HEK293 (cell line): ENCODE data around the gene TSPEAR.

Experiments used
- CTCF ChIA-PET: fragments of 350-600 bp; formaldehyde crosslinking; extraction: SDS; loops from one replicate; lab custom pipeline; 2021; ENCODE audit warnings: antibody characterized with exemption; lab: Yijun Ruan, JAX
- POLR2A ChIA-PET: fragments of 300-600 bp; formaldehyde crosslinking; extraction: SDS; loops from one replicate; lab custom pipeline; 2020; ENCODE audit warnings: antibody characterized with exemption, inconsistent platforms; lab: Yijun Ruan, JAX
- H3K27ac ChIP-seq: fragments of 200-500 bp; sonication (Bioruptor generic); 2 replicates; pipeline ENCODE4 v1.5.1; 2014; ENCODE audit warnings: low read depth, low read length, control low read depth, inconsistent platforms; ENCODE audit errors: extremely low read depth
- H3K36me3 ChIP-seq, 2 experiments: fragments of 200-500 bp in 1 of 2; sonication (Bioruptor generic) in 1 of 2; 1 replicate in 1 of 2; 2 replicates in 1 of 2; pipeline ENCODE4 v1.5.1; 2014 to 2017; ENCODE audit warnings: inconsistent platforms in 2 of 2, low read length in 2 of 2; ENCODE audit not compliant: control insufficient read depth in 2 of 2, insufficient read depth in 1 of 2
- H3K4me1 ChIP-seq: fragments of 200-500 bp; sonication (Bioruptor generic); 2 replicates; pipeline ENCODE4 v1.5.1; 2014; ENCODE audit warnings: mild to moderate bottlenecking, low read length, inconsistent platforms; ENCODE audit not compliant: control insufficient read depth, insufficient read depth
- H3K4me3 ChIP-seq: 2 replicates; pipeline ENCODE4 v1.5.1; 2011; ENCODE audit warnings: low read depth, mild to moderate bottlenecking, control low read depth, low read length, moderate library complexity
- H3K9me3 ChIP-seq: fragments of 200-500 bp; sonication (Bioruptor generic); 2 replicates; pipeline ENCODE4 v1.5.1; 2014; ENCODE audit warnings: low read depth, low read length, inconsistent platforms; ENCODE audit not compliant: control insufficient read depth, insufficient read depth
- GFI1B ChIP-seq: fragments of 450-650 bp; formaldehyde crosslinking; IDR thresholded peaks from 2 replicates; pipeline ENCODE4 v1.5.1; 2016; ENCODE audit warnings: missing biosample characterization, missing genetic modification characterization
- MEIS1 ChIP-seq: sonication (generic); formaldehyde crosslinking; IDR thresholded peaks from 2 replicates; pipeline ENCODE4 v1.8.1; 2022; ENCODE audit warnings: missing genetic modification reagents, mild to moderate bottlenecking, borderline replicate concordance
- OSR2 ChIP-seq: fragments of 450-650 bp; formaldehyde crosslinking; IDR thresholded peaks from 2 replicates; pipeline ENCODE4 v1.5.1; 2016; ENCODE audit warnings: missing biosample characterization, missing genetic modification characterization
- OVOL3 ChIP-seq: fragments of 450-650 bp; formaldehyde crosslinking; IDR thresholded peaks from 2 replicates; pipeline ENCODE4 v1.5.1; 2016; ENCODE audit warnings: missing biosample characterization, missing genetic modification characterization
- SP3 ChIP-seq: fragments of 450-650 bp; formaldehyde crosslinking; IDR thresholded peaks from 2 replicates; pipeline ENCODE4 v1.5.1; 2016; ENCODE audit warnings: missing biosample characterization, missing genetic modification characterization
- YY2 ChIP-seq: fragments of 450-650 bp; formaldehyde crosslinking; IDR thresholded peaks from 2 replicates; pipeline ENCODE4 v1.5.1; 2016; ENCODE audit warnings: missing biosample characterization, missing genetic modification characterization
- ZBTB8A ChIP-seq: fragments of 450-650 bp; formaldehyde crosslinking; IDR thresholded peaks from 2 replicates; pipeline ENCODE4 v1.5.1; 2016; ENCODE audit warnings: missing biosample characterization, missing genetic modification characterization
- ZFP37 ChIP-seq: fragments of 450-650 bp; formaldehyde crosslinking; IDR thresholded peaks from 2 replicates; pipeline ENCODE4 v1.5.1; 2016; ENCODE audit warnings: missing biosample characterization, missing genetic modification characterization
- ZFP69B ChIP-seq: fragments of 450-650 bp; formaldehyde crosslinking; IDR thresholded peaks from 2 replicates; pipeline ENCODE4 v1.5.1; 2016; ENCODE audit warnings: missing biosample characterization, missing genetic modification characterization
- ZNF473 ChIP-seq: fragments of 450-650 bp; formaldehyde crosslinking; IDR thresholded peaks from 2 replicates; pipeline ENCODE4 v1.5.1; 2017; ENCODE audit warnings: missing biosample characterization, missing genetic modification characterization
- ZNF654 ChIP-seq: fragments of 450-650 bp; formaldehyde crosslinking; IDR thresholded peaks from 2 replicates; pipeline ENCODE4 v1.5.1; 2016; ENCODE audit warnings: low read depth, missing biosample characterization, missing genetic modification characterization
- ZNF664 ChIP-seq: fragments of 450-650 bp; formaldehyde crosslinking; IDR thresholded peaks from 2 replicates; pipeline ENCODE4 v1.5.1; 2016; ENCODE audit warnings: missing biosample characterization, missing genetic modification characterization
- ZNF777 ChIP-seq: fragments of 450-650 bp; formaldehyde crosslinking; IDR thresholded peaks from 2 replicates; pipeline ENCODE4 v1.5.1; 2017; ENCODE audit warnings: missing biosample characterization, missing genetic modification characterization, borderline replicate concordance
- ZXDB ChIP-seq: fragments of 450-650 bp; formaldehyde crosslinking; IDR thresholded peaks from 2 replicates; pipeline ENCODE4 v1.5.1; 2016; ENCODE audit warnings: missing biosample characterization, missing genetic modification characterization
- TF ChIP-seq, protein P1 (sequence below): fragments of 450-650 bp; formaldehyde crosslinking; IDR thresholded peaks from 2 replicates; pipeline ENCODE4 v1.5.1; 2016; ENCODE audit warnings: missing biosample characterization, missing genetic modification characterization
- TF ChIP-seq, protein P2 (sequence below): fragments of 450-650 bp; formaldehyde crosslinking; IDR thresholded peaks from 2 replicates; pipeline ENCODE4 v1.5.1; 2016; ENCODE audit warnings: missing biosample characterization, missing genetic modification characterization
- TF ChIP-seq, protein P3 (sequence below): fragments of 450-650 bp; formaldehyde crosslinking; IDR thresholded peaks from 2 replicates; pipeline ENCODE4 v1.5.1; 2017; ENCODE audit warnings: missing biosample characterization, missing genetic modification characterization
- TF ChIP-seq, protein P4 (sequence below): fragments of 450-650 bp; formaldehyde crosslinking; IDR thresholded peaks from 2 replicates; pipeline ENCODE4 v1.5.1; 2016; ENCODE audit warnings: missing biosample characterization, missing genetic modification characterization
- TF ChIP-seq, protein P5 (sequence below): fragments of 450-650 bp; formaldehyde crosslinking; IDR thresholded peaks from 2 replicates; pipeline ENCODE4 v1.5.0; 2017; ENCODE audit warnings: missing biosample characterization, missing genetic modification characterization, borderline replicate concordance
- TF ChIP-seq, protein P6 (sequence below): fragments of 450-650 bp; formaldehyde crosslinking; IDR thresholded peaks from 2 replicates; pipeline ENCODE4 v1.5.1; 2016; ENCODE audit warnings: missing biosample characterization, missing genetic modification characterization

The TSPEAR gene

DNA sequence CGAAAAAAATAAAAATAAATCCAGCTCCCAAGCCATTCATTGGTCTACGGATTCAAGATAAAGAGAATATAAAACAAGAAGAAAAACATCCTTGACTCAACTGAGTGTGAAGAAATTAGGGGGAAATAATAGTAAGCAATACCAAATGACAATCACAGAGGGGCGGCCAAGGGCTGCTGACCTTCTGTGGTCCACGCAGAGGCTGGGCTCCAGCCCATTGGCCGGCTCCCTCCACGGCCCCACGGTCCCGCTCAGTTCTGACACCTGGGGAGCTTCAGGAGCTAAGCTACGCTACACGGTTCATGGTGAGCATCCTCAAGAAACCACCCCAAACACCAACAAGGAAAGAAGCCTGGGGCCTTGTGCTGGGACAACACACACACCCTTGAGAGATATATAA is 14.8 kb downstream of the TSPEAR start:
- H3K4me1 ChIP-seq: no peaks in the 10 kb centered on the region
- no peak overlapping the region for H3K27ac ChIP-seq
- H3K4me3 ChIP-seq: no peak overlapping the region
- POLR2A ChIA-PET: interaction anchor here (0.6 kb wide), 1 partner anchor 300 kb away, joined by 3 read pairs; no protein-coding TSS in a partner anchor
- CTCF ChIA-PET: interaction anchor here (0.5 to 1.1 kb wide), 3 partner anchors 7 to 46 kb away, joined by 3 to 5 read pairs (median 3); no protein-coding TSS in a partner anchor
- no peaks in the 10 kb centered on the region; the same call in none of the 2 replicates for H3K9me3 ChIP-seq
- H3K36me3 ChIP-seq: no peaks in the 10 kb centered on the region
- TF ChIP-seq SP3 (tag by site-specific recombination): no peak
- TF ChIP-seq GFI1B: no peak
- no peak for TF ChIP-seq OSR2 (tag by site-specific recombination)
- TF ChIP-seq, protein P1, sequence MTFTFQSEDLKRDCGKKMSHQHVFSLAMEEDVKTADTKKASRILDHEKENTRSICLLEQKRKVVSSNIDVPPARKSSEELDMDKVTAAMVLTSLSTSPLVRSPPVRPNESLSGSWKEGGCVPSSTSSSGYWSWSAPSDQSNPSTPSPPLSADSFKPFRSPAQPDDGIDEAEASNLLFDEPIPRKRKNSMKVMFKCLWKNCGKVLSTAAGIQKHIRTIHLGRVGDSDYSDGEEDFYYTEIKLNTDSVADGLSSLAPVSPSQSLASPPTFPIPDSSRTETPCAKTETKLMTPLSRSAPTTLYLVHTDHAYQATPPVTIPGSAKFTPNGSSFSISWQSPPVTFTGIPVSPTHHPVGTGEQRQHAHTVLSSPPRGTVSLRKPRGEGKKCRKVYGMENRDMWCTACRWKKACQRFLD: no peak
- no peak for TF ChIP-seq YY2 (tag by site-specific recombination)
- TF ChIP-seq, protein P2, sequence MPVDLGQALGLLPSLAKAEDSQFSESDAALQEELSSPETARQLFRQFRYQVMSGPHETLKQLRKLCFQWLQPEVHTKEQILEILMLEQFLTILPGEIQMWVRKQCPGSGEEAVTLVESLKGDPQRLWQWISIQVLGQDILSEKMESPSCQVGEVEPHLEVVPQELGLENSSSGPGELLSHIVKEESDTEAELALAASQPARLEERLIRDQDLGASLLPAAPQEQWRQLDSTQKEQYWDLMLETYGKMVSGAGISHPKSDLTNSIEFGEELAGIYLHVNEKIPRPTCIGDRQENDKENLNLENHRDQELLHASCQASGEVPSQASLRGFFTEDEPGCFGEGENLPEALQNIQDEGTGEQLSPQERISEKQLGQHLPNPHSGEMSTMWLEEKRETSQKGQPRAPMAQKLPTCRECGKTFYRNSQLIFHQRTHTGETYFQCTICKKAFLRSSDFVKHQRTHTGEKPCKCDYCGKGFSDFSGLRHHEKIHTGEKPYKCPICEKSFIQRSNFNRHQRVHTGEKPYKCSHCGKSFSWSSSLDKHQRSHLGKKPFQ (tag by site-specific recombination): no peak
- TF ChIP-seq ZFP69B (tag by site-specific recombination): no peak
- TF ChIP-seq, protein P3, sequence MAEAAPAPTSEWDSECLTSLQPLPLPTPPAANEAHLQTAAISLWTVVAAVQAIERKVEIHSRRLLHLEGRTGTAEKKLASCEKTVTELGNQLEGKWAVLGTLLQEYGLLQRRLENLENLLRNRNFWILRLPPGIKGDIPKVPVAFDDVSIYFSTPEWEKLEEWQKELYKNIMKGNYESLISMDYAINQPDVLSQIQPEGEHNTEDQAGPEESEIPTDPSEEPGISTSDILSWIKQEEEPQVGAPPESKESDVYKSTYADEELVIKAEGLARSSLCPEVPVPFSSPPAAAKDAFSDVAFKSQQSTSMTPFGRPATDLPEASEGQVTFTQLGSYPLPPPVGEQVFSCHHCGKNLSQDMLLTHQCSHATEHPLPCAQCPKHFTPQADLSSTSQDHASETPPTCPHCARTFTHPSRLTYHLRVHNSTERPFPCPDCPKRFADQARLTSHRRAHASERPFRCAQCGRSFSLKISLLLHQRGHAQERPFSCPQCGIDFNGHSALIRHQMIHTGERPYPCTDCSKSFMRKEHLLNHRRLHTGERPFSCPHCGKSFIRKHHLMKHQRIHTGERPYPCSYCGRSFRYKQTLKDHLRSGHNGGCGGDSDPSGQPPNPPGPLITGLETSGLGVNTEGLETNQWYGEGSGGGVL: no peak
- TF ChIP-seq ZXDB (tag by site-specific recombination): no peak
- no peak for TF ChIP-seq OVOL3 (tag by site-specific recombination)
- TF ChIP-seq ZNF473 (tag by site-specific recombination): no peak
- no peak for TF ChIP-seq ZBTB8A (tag by site-specific recombination)
- TF ChIP-seq, all 188 proteins: peak for 0

DNA sequence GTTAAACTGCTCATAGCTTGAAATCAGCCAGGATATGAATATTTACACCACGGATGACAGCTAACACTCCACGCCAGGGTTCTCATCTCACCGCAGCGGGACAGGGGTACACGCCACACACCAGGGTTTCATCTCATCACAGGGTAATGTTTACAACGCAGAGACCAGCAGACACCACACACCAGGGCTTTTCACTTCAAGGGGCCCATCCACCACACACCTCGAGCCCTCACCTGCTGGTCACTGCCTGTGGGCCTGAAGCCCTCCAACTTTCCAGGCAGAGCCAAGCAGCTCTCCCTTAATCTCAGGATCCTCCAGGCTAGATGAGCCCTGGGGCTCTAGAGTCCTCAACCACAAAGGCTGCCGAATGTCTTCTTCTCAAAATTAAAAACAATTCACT is 15.7 kb downstream of the TSPEAR start:
- no peak for TF ChIP-seq ZFP37 (tag by site-specific recombination)
- TF ChIP-seq ZNF654 (tag by site-specific recombination): no peak
- TF ChIP-seq, protein P4, sequence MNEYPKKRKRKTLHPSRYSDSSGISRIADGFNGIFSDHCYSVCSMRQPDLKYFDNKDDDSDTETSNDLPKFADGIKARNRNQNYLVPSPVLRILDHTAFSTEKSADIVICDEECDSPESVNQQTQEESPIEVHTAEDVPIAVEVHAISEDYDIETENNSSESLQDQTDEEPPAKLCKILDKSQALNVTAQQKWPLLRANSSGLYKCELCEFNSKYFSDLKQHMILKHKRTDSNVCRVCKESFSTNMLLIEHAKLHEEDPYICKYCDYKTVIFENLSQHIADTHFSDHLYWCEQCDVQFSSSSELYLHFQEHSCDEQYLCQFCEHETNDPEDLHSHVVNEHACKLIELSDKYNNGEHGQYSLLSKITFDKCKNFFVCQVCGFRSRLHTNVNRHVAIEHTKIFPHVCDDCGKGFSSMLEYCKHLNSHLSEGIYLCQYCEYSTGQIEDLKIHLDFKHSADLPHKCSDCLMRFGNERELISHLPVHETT (tag by site-specific recombination): no peak
- TF ChIP-seq MEIS1: no peak
- TF ChIP-seq, all 188 proteins: peak for 0
- ChIA-PET POLR2A (no interaction called here), CTCF (interaction anchor here (1.1 kb wide), 1 partner anchor 8 kb away, joined by 3 read pairs; no protein-coding TSS in a partner anchor)
- no peaks in the 10 kb centered on the region for H3K36me3 ChIP-seq
- no peak overlapping the region for H3K27ac ChIP-seq
- H3K9me3 ChIP-seq: no peaks in the 10 kb centered on the region; the same call in none of the 2 replicates
- no peaks in the 10 kb centered on the region for H3K4me1 ChIP-seq
- no peak overlapping the region for H3K4me3 ChIP-seq

DNA sequence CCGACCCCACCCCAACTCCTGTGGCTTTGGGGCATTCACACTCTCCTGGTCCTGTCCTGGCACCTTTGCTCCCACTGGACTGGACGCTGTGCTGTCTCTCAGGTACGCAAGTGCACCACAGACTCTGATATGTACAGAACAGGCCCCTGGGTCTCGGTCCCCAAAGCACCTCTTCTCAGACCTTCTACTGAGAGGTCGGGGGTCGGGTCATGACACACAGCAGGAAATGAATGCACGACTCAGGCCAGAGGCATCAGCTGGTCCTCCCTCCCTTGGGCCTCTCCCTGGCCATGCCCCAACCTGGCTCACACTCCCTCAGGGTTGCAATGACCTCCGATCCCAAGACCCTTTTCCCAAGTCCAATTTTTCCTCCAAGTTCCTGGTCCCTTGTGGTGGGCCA is 16.2 kb downstream of the TSPEAR start:
- H3K9me3 ChIP-seq: no peaks in the 10 kb centered on the region; the same call in none of the 2 replicates
- ChIA-PET POLR2A (no interaction called here), CTCF (interaction anchor here (1.1 kb wide), 1 partner anchor 9 kb away, joined by 3 read pairs; no protein-coding TSS in a partner anchor)
- no peak overlapping the region for H3K27ac ChIP-seq
- no peaks in the 10 kb centered on the region for H3K36me3 ChIP-seq
- no peak overlapping the region for H3K4me3 ChIP-seq
- H3K4me1 ChIP-seq: no peaks in the 10 kb centered on the region
- TF ChIP-seq, protein P5, sequence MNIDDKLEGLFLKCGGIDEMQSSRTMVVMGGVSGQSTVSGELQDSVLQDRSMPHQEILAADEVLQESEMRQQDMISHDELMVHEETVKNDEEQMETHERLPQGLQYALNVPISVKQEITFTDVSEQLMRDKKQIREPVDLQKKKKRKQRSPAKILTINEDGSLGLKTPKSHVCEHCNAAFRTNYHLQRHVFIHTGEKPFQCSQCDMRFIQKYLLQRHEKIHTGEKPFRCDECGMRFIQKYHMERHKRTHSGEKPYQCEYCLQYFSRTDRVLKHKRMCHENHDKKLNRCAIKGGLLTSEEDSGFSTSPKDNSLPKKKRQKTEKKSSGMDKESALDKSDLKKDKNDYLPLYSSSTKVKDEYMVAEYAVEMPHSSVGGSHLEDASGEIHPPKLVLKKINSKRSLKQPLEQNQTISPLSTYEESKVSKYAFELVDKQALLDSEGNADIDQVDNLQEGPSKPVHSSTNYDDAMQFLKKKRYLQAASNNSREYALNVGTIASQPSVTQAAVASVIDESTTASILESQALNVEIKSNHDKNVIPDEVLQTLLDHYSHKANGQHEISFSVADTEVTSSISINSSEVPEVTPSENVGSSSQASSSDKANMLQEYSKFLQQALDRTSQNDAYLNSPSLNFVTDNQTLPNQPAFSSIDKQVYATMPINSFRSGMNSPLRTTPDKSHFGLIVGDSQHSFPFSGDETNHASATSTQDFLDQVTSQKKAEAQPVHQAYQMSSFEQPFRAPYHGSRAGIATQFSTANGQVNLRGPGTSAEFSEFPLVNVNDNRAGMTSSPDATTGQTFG (tag by site-specific recombination): no peak
- no peak for TF ChIP-seq ZNF664 (tag by site-specific recombination)
- TF ChIP-seq ZNF777 (tag by site-specific recombination): no peak
- TF ChIP-seq, protein P6, sequence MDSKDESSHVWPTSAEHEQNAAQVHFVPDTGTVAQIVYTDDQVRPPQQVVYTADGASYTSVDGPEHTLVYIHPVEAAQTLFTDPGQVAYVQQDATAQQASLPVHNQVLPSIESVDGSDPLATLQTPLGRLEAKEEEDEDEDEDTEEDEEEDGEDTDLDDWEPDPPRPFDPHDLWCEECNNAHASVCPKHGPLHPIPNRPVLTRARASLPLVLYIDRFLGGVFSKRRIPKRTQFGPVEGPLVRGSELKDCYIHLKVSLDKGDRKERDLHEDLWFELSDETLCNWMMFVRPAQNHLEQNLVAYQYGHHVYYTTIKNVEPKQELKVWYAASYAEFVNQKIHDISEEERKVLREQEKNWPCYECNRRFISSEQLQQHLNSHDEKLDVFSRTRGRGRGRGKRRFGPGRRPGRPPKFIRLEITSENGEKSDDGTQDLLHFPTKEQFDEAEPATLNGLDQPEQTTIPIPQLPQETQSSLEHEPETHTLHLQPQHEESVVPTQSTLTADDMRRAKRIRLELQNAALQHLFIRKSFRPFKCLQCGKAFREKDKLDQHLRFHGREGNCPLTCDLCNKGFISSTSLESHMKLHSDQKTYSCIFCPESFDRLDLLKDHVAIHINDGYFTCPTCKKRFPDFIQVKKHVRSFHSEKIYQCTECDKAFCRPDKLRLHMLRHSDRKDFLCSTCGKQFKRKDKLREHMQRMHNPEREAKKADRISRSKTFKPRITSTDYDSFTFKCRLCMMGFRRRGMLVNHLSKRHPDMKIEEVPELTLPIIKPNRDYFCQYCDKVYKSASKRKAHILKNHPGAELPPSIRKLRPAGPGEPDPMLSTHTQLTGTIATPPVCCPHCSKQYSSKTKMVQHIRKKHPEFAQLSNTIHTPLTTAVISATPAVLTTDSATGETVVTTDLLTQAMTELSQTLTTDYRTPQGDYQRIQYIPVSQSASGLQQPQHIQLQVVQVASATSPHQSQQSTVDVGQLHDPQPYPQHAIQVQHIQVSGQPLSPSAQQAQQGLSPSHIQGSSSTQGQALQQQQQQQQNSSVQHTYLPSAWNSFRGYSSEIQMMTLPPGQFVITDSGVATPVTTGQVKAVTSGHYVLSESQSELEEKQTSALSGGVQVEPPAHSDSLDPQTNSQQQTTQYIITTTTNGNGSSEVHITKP (tag by site-specific recombination): no peak
- TF ChIP-seq ZXDB (tag by site-specific recombination): no peak
